GM12865 (cell line): ENCODE measurements around the gene IFT88.

ENCODE experiments used
- DNase-seq: peaks from one replicate; pipeline ENCODE4 v3.0.0; 2010; ENCODE audit warnings: low read depth
- H3K4me3 ChIP-seq: 2 replicates; pipeline ENCODE4 v1.5.1; 2011; ENCODE audit warnings: mild to moderate bottlenecking, low read depth, low read length, control low read depth
- CTCF ChIP-seq: IDR thresholded peaks from 2 replicates; pipeline ENCODE4 v1.5.1; 2011; ENCODE audit warnings: low read length, control low read depth, low read depth, inconsistent platforms; ENCODE audit not compliant: insufficient read depth; ENCODE audit errors: missing control alignments

IFT88 gene

GRCh38 chr13:20686863-20687579 is 120.1 kb downstream of the IFT88 start:
- no peak for DNase-seq
- no peak for TF ChIP-seq CTCF

GRCh38 chr13:20689291-20689690 is 122.3 kb downstream of the IFT88 start:
- H3K4me3 ChIP-seq: no peak overlapping the region
- DNase-seq: no peak
- no peak for TF ChIP-seq CTCF

More at GRCh38 chr13:20686863-20687579, 120.1 kb downstream of the IFT88 start:
- no peak overlapping the region for H3K4me3 ChIP-seq

GRCh38 chr13:20691616-20692015 is 124.7 kb downstream of the IFT88 start:
- H3K4me3 ChIP-seq: no peak overlapping the region
- no peak for DNase-seq
- TF ChIP-seq CTCF: no peak

GRCh38 chr13:20696073-20696472 is 129.1 kb downstream of the IFT88 start:
- no peak overlapping the region for H3K4me3 ChIP-seq
- DNase-seq: no peak
- no peak for TF ChIP-seq CTCF

GRCh38 chr13:20699715-20700114 is 132.8 kb downstream of the IFT88 start:
- no peak overlapping the region for H3K4me3 ChIP-seq
- DNase-seq: no peak
- no peak for TF ChIP-seq CTCF

- no peak for TF ChIP-seq CTCF
- no peak for DNase-seq
- no peak overlapping the region for H3K4me3 ChIP-seq
Measured at GRCh38 chr13:20700288-20700687, 133.3 kb downstream of the IFT88 start.

- DNase-seq: no peak
- H3K4me3 ChIP-seq: no peak overlapping the region
- no peak for TF ChIP-seq CTCF
Measured at GRCh38 chr13:20701461-20701860, 134.5 kb downstream of the IFT88 start.
